SK-N-MC (cell line): Measurements from ENCODE around the gene RECQL5.

Source experiments
- EZH2 ChIP-seq: fragments of 200-600 bp; sonication (generic); IDR thresholded peaks from one replicate; pipeline ENCODE4 v1.6.1; 2017; ENCODE audit warnings: antibody characterized with exemption
- FOXP2 ChIP-seq: optimal IDR thresholded peaks from 2 replicates; pipeline ENCODE3; 2011; ENCODE audit warnings: mild to moderate bottlenecking, moderate library complexity; ENCODE audit not compliant: insufficient read depth; ENCODE audit errors: extremely low read length, control extremely low read depth
- POLR2AphosphoS5 ChIP-seq: IDR thresholded peaks from 2 replicates; pipeline ENCODE4 v1.6.1; 2012; ENCODE audit warnings: mild to moderate bottlenecking, low read depth, low read length, borderline replicate concordance

GRCh38 chr17:75611851-75612429 lies 55.0 kb downstream of the RECQL5 start:
- TF ChIP-seq POLR2AphosphoS5 (no peak), EZH2 (no peak), FOXP2 (no peak)
